Kidney (tissue), 14 donors: ENCODE results near the gene EPHB1. TPM values are rescaled to one million over a fixed set of nuclear protein-coding genes. Genes with fewer than 3 reads are reported as not detected.

ENCODE experiments used
- DNase-seq, 5 donors: peaks; one replicate each; pipeline ENCODE4 v3.0.0-alpha.2; 2013 to 2020
- FAIRE-seq: peaks from 2 replicates; lab custom pipeline; 2012; peaks lifted over from hg19 to GRCh38; lab: Jason Lieb, UNC
- H3K27ac ChIP-seq, 2 donors: one replicate each; pipeline ENCODE4 v1.7.0; 2013; ENCODE audit warnings: low read depth in 2 of 2, low read length in 2 of 2, inconsistent platforms in 1 of 2
- H3K27me3 ChIP-seq: one replicate; pipeline ENCODE4 v1.7.1; 2013; ENCODE audit warnings: low read length, inconsistent platforms; ENCODE audit not compliant: control insufficient read depth, insufficient read depth
- H3K36me3 ChIP-seq, 3 donors: one replicate each; pipeline versions ENCODE4 v1.7.0 to v1.7.1; 2013; ENCODE audit warnings: low read length in 3 of 3, control low read depth in 1 of 3, inconsistent platforms in 1 of 3; ENCODE audit not compliant: insufficient read depth in 3 of 3, control insufficient read depth in 2 of 3
- H3K4me1 ChIP-seq, 3 donors: one replicate each; pipeline versions ENCODE4 v1.7.0 to v1.7.1; 2013; ENCODE audit warnings: low read length in 3 of 3, inconsistent platforms in 1 of 3, low read depth in 1 of 3; ENCODE audit not compliant: control insufficient read depth in 2 of 3, insufficient read depth in 2 of 3
- H3K4me3 ChIP-seq, 3 donors: one replicate each; pipeline versions ENCODE4 v1.7.0 to v1.8.1; 2013; ENCODE audit warnings: low read length in 3 of 3, control low read depth in 1 of 3, inconsistent platforms in 1 of 3
- H3K9ac ChIP-seq, 3 donors: one replicate each; pipeline versions ENCODE4 v1.7.0 to v1.7.1; 2013; ENCODE audit warnings: low read length in 3 of 3, control low read depth in 1 of 3, inconsistent platforms in 1 of 3
- H3K9me3 ChIP-seq, 3 donors: one replicate each; pipeline versions ENCODE4 v1.7.0 to v1.7.1; 2013; ENCODE audit warnings: low read length in 3 of 3, control low read depth in 1 of 3, inconsistent platforms in 1 of 3; ENCODE audit not compliant: control insufficient read depth in 2 of 3, insufficient read depth in 1 of 3
- intact Hi-C: fragments of 100-400 bp; cut with DNase I; formaldehyde crosslinking; loops from one replicate; pipeline ENCODE4 v1.11.1; 2022
- polyA plus RNA-seq: library from polyadenylated mRNA; stranded (reverse); fragments of 350-450 nt; fragmentation: Illumina TruSeq; extraction: RNeasy Lipid Tissue Mini Kit (QIAGEN cat#74804); gene quantifications from one replicate; pipeline ENCODE4 v1.2.3, GENCODE V29; 2014; ENCODE audit warnings: low read depth, low replicate concordance; ENCODE audit not compliant: insufficient read depth
- total RNA-seq: library from RNA; stranded (reverse); fragmentation: NEBNext Ultra II Directional; extraction: Animal tissue kit (Norgen Biotek cat#: 25700); gene quantifications from one replicate; pipeline ENCODE4 v1.2.1, GENCODE V29; 2021
- TF ChIP-seq, protein P1 (sequence below): IDR thresholded peaks from 3 replicates; pipeline ENCODE4 v1.5.1; 2012; ENCODE audit warnings: mild to moderate bottlenecking, moderate library complexity, borderline replicate concordance; ENCODE audit not compliant: insufficient read depth; ENCODE audit errors: extremely low read depth
- donor health status: control.
- donor health status: control.
- donor health status: control.
- donor health status: control.
- donor health status: control.
- donor health status: DM: yes; HTN: yes; CAD: no.
- donor health status: Normal renal cell carcinoma (clear cell type).

Gene EPHB1
- total and polyA plus RNA-seq, 2 donors from 2014 or later = 0.39 to 3.2 TPM

DNA sequence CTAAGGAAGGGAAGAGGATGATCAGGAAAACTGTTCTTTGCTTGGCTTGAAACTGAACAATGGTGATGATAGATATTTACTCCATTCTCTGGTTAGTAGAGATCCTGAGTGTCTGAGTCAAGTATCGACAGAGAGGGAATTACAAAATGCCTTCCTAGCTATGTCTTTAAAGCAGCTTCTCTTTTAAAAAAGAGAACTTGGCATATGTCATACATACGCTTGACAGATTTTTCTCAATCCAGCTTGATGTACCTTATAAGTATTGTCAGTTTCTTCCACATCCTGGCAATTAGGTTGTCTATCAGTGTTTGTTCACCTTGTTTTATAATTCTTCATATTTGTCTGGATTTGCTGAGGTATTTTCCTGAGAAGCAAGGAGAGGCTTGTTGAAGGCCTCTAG, 5.0 kb upstream of the EPHB1 start:
- Histone ChIP-seq H3K4me1 (peaks cover 0 to 2% (median 0%) of the 10 kb centered on the region in 3 donors), H3K4me3 (no peak overlapping the region), H3K27me3 (no peaks in the 10 kb centered on the region), H3K27ac (no peak overlapping the region), H3K36me3 (no peaks in the 10 kb centered on the region), H3K9ac (no peak overlapping the region), H3K9me3 (no peaks in the 10 kb centered on the region)
- no peak for FAIRE-seq
- no peak for DNase-seq
- TF ChIP-seq, protein P1, sequence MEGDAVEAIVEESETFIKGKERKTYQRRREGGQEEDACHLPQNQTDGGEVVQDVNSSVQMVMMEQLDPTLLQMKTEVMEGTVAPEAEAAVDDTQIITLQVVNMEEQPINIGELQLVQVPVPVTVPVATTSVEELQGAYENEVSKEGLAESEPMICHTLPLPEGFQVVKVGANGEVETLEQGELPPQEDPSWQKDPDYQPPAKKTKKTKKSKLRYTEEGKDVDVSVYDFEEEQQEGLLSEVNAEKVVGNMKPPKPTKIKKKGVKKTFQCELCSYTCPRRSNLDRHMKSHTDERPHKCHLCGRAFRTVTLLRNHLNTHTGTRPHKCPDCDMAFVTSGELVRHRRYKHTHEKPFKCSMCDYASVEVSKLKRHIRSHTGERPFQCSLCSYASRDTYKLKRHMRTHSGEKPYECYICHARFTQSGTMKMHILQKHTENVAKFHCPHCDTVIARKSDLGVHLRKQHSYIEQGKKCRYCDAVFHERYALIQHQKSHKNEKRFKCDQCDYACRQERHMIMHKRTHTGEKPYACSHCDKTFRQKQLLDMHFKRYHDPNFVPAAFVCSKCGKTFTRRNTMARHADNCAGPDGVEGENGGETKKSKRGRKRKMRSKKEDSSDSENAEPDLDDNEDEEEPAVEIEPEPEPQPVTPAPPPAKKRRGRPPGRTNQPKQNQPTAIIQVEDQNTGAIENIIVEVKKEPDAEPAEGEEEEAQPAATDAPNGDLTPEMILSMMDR = no peak
- intact Hi-C loops = loop anchor here (5.0 kb wide), 1 partner anchor 1107 kb away; no protein-coding TSS in a partner anchor

DNA sequence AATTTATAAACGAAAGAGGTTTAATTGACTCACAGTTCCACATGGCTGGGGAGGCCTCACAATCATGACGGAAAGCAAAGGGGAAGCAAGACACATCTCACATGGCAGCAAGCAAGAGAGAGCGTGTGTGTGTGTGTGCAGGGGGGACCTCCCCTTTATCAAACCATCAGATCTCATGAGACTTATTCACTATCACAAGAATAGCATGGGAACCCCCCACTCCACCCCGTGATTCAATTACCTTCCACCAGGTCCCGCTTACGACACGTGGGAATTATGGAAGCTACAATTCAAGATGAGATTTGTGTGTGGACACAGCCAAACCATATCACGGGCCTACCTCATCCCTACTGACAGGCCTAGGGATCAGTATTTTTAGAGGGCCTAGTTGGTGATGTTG, 3.1 kb upstream of the EPHB1 start:
- Histone ChIP-seq H3K27me3 (no peaks in the 10 kb centered on the region), H3K9ac (no peak overlapping the region), H3K27ac (no peak overlapping the region), H3K9me3 (no peaks in the 10 kb centered on the region), H3K36me3 (no peaks in the 10 kb centered on the region), H3K4me3 (no peak overlapping the region), H3K4me1 (peaks cover 0 to 4% (median 0%) of the 10 kb centered on the region in 3 donors)
- no peak for DNase-seq
- intact Hi-C loops = loop anchor here (5.0 kb wide), 1 partner anchor 1105 kb away; no protein-coding TSS in a partner anchor
- TF ChIP-seq, protein P1 = no peak
- no peak for FAIRE-seq

DNA sequence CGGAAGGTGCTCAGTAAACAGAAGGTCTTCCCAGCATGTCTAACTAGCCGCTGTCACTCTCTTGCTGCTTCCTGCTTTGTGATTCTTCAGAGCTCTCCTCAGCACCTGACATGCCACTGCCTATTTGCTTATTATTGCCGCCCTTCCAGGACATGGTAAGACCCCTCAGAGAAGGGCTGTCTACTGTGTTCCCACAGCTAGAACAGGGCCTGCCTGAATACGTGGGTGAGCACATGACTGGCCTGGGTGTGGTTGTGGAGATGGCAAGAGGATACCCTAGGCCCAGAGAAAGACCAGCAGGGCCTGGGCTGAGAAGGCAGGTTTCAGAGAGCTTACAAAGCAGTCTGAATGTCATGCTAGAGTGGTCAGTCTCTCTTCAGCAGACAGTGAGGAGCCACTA, 2.4 kb upstream of the EPHB1 start:
- intact Hi-C loops = loop anchor here (5.0 kb wide), 1 partner anchor 1105 kb away; no protein-coding TSS in a partner anchor
- Histone ChIP-seq H3K9me3 (no peaks in the 10 kb centered on the region), H3K4me3 (no peak overlapping the region), H3K9ac (no peak overlapping the region), H3K27ac (no peak overlapping the region), H3K4me1 (peaks cover 0 to 5% (median 0%) of the 10 kb centered on the region in 3 donors), H3K36me3 (no peaks in the 10 kb centered on the region), H3K27me3 (peaks cover 2% of the 10 kb centered on the region)
- FAIRE-seq = no peak
- DNase-seq = no peak
- TF ChIP-seq, protein P1 = no peak

DNA sequence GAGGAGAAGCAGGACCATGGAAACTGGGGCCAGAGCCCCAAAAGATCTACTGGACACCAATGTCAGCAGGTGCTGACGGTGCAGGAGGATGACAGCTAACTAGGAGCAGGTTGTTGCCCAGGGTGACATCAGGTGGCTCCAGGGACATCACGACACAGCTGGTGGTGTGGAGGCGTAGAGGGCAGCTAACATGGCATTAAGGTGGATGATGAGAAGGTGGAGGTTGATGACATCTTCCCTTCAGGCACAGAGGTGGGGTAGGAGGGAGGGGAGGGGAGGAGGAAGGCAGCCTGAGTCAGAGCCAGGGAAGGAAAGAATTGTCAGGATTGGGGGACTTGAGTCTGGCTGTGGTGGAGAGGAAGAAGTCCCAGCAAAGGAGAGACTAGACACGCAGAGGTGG, 1.5 kb upstream of the EPHB1 start:
- Histone ChIP-seq H3K4me1 (peaks cover 0 to 5% (median 0%) of the 10 kb centered on the region in 3 donors), H3K9me3 (no peaks in the 10 kb centered on the region), H3K36me3 (no peaks in the 10 kb centered on the region), H3K27ac (no peak overlapping the region), H3K27me3 (peaks cover 2% of the 10 kb centered on the region), H3K9ac (no peak overlapping the region), H3K4me3 (no peak overlapping the region)
- TF ChIP-seq, protein P1 = no peak
- no peak for DNase-seq
- no peak for FAIRE-seq
- intact Hi-C loops = loop anchor here (5.0 kb wide), 1 partner anchor 1104 kb away; no protein-coding TSS in a partner anchor
